ENCODE results near the gene DLX4.
A peak's percentile ranks its signal among the peaks of the same experiment; 100 is the strongest.

DLX4 gene

GRCh38 chr17:49994085-49995054 lies 25.4 kb downstream of the DLX4 start:
- no peak overlapping the region for H2BK15ac ChIP-seq (replicated peaks; ENCODE audit: low read depth)
- H3K27me3 ChIP-seq (ENCODE audit: insufficient read depth, low read length, poor library complexity), result peaks cover 48% of the 10 kb centered on the region
- WGBS (ENCODE audit: extremely low coverage, insufficient coverage, low lambda C conversion rate), result no CpG with 5 or more reads among the region's 50 CpGs
- no peak overlapping the region for H3K23ac ChIP-seq (ENCODE audit: low read length)
- no peak overlapping the region for H2AK5ac ChIP-seq (ENCODE audit: low read length)
- no peak overlapping the region for H3K4me3 ChIP-seq (ENCODE audit: low read length)
- H3K79me2 ChIP-seq (ENCODE audit: control insufficient read depth, insufficient read depth, low read length), result no peaks in the 10 kb centered on the region
- H3K4ac ChIP-seq (ENCODE audit: low read depth, low read length), result no peak overlapping the region
- no peak overlapping the region for H2BK120ac ChIP-seq (ENCODE audit: low read depth, low read length)
- H3K27ac ChIP-seq (ENCODE audit: low read depth, low read length), result no peak overlapping the region
- peak overlapping the region; percentile 55 for H3K4me2 ChIP-seq (ENCODE audit: low read length)
- H3K79me1 ChIP-seq (ENCODE audit: low read length), result no peaks in the 10 kb centered on the region
- peak overlapping the region; percentile 49 for H3K56ac ChIP-seq (ENCODE audit: low read length)
- peak; percentile 64 for DNase-seq
- no peaks in the 10 kb centered on the region for H3K36me3 ChIP-seq (ENCODE audit: control insufficient read depth, insufficient read depth, low read length)
- H2BK5ac ChIP-seq (ENCODE audit: low read length), result no peak overlapping the region
- H3K9ac ChIP-seq (ENCODE audit: low read length), result peak overlapping the region; percentile 33
- no peak overlapping the region for H4K8ac ChIP-seq (ENCODE audit: low read depth, low read length)
- H3K4me1 ChIP-seq (ENCODE audit: control insufficient read depth, low read depth, low read length), result peaks cover 3% of the 10 kb centered on the region
- H4K5ac ChIP-seq (ENCODE audit: low read length), result no peak overlapping the region
- no peak overlapping the region for H3K18ac ChIP-seq (ENCODE audit: low read length)

- WGBS (ENCODE audit: extremely low coverage, insufficient coverage, low lambda C conversion rate), result no CpG with 5 or more reads among the region's 29 CpGs
- no peak within 1 kb of the TSS for H3K4me3 ChIP-seq (ENCODE audit: low read length)
- no peaks in the 10 kb centered on the region for H3K79me2 ChIP-seq (ENCODE audit: control insufficient read depth, insufficient read depth, low read length)
Observed at GRCh38 chr17:49995055-49995738, 26.2 kb downstream of the DLX4 start, which contains the start of gene DLX3. Gene DLX3, minus strand, starts transcription at chr17:49995224. Its CDS starts 226 bp downstream, at chr17:49994998.

GRCh38 chr17:49996121-49996494 lies 27.1 kb downstream of the DLX4 start:
- H3K79me1 ChIP-seq (ENCODE audit: low read length), result no peaks in the 10 kb centered on the region
- peaks cover 3% of the 10 kb centered on the region for H3K4me1 ChIP-seq (ENCODE audit: control insufficient read depth, low read depth, low read length)
- H4K5ac ChIP-seq (ENCODE audit: low read length), result no peak overlapping the region
- H3K4me3 ChIP-seq (ENCODE audit: low read length), result no peak overlapping the region
- peak overlapping the region; percentile 81 for H3K23ac ChIP-seq (ENCODE audit: low read length)
- no peak overlapping the region for H3K4ac ChIP-seq (ENCODE audit: low read depth, low read length)
- DNase-seq, result no peak
- no peak overlapping the region for H3K4me2 ChIP-seq (ENCODE audit: low read length)
- no peak overlapping the region for H2AK5ac ChIP-seq (ENCODE audit: low read length)
- H4K8ac ChIP-seq (ENCODE audit: low read depth, low read length), result no peak overlapping the region
- H3K56ac ChIP-seq (ENCODE audit: low read length), result no peak overlapping the region
- no peak overlapping the region for H2BK15ac ChIP-seq (replicated peaks; ENCODE audit: low read depth)
- no peak overlapping the region for H3K27ac ChIP-seq (ENCODE audit: low read depth, low read length)
- no peak overlapping the region for H2BK5ac ChIP-seq (ENCODE audit: low read length)
- H3K9ac ChIP-seq (ENCODE audit: low read length), result no peak overlapping the region
- no peaks in the 10 kb centered on the region for H3K36me3 ChIP-seq (ENCODE audit: control insufficient read depth, insufficient read depth, low read length)
- H3K27me3 ChIP-seq (ENCODE audit: insufficient read depth, low read length, poor library complexity), result peaks cover 39% of the 10 kb centered on the region
- H3K79me2 ChIP-seq (ENCODE audit: control insufficient read depth, insufficient read depth, low read length), result no peaks in the 10 kb centered on the region
- H3K18ac ChIP-seq (ENCODE audit: low read length), result no peak overlapping the region
- no peak overlapping the region for H2BK120ac ChIP-seq (ENCODE audit: low read depth, low read length)
- no CpG with 5 or more reads among the region's 7 CpGs for WGBS (ENCODE audit: extremely low coverage, insufficient coverage, low lambda C conversion rate)

More at GRCh38 chr17:49995055-49995738, 26.2 kb downstream of the DLX4 start, which contains the start of gene DLX3:
- no peak within 1 kb of the TSS for H4K8ac ChIP-seq (ENCODE audit: low read depth, low read length)
- H3K56ac ChIP-seq (ENCODE audit: low read length), result peak within 1 kb of the TSS; percentile 49
- H2BK15ac ChIP-seq (replicated peaks; ENCODE audit: low read depth), result no peak within 1 kb of the TSS
- no peaks in the 10 kb centered on the region for H3K36me3 ChIP-seq (ENCODE audit: control insufficient read depth, insufficient read depth, low read length)
- H3K27ac ChIP-seq (ENCODE audit: low read depth, low read length), result no peak within 1 kb of the TSS
- DNase-seq, result peak; percentile 92
- no peak within 1 kb of the TSS for H2BK120ac ChIP-seq (ENCODE audit: low read depth, low read length)
- peaks cover 48% of the 10 kb centered on the region for H3K27me3 ChIP-seq (ENCODE audit: insufficient read depth, low read length, poor library complexity)
- no peak within 1 kb of the TSS for H3K4ac ChIP-seq (ENCODE audit: low read depth, low read length)
- no peaks in the 10 kb centered on the region for H3K79me1 ChIP-seq (ENCODE audit: low read length)
- H3K18ac ChIP-seq (ENCODE audit: low read length), result no peak within 1 kb of the TSS
- H3K9ac ChIP-seq (ENCODE audit: low read length), result peak within 1 kb of the TSS; percentile 33
- H2AK5ac ChIP-seq (ENCODE audit: low read length), result no peak within 1 kb of the TSS
- peak within 1 kb of the TSS; percentile 81 for H3K23ac ChIP-seq (ENCODE audit: low read length)
- H3K4me1 ChIP-seq (ENCODE audit: control insufficient read depth, low read depth, low read length), result peaks cover 3% of the 10 kb centered on the region
- H4K5ac ChIP-seq (ENCODE audit: low read length), result no peak within 1 kb of the TSS
- H2BK5ac ChIP-seq (ENCODE audit: low read length), result no peak within 1 kb of the TSS
- H3K4me2 ChIP-seq (ENCODE audit: low read length), result peak within 1 kb of the TSS; percentile 55

- Histone ChIP-seq H2AK5ac (ENCODE audit: low read length) (no peak overlapping the region), H3K79me2 (ENCODE audit: control insufficient read depth, insufficient read depth, low read length) (no peaks in the 10 kb centered on the region), H3K79me1 (ENCODE audit: low read length) (no peaks in the 10 kb centered on the region), H3K18ac (ENCODE audit: low read length) (no peak overlapping the region), H4K5ac (ENCODE audit: low read length) (no peak overlapping the region), H3K27ac (ENCODE audit: low read depth, low read length) (no peak overlapping the region), H3K36me3 (ENCODE audit: control insufficient read depth, insufficient read depth, low read length) (no peaks in the 10 kb centered on the region), H3K9ac (ENCODE audit: low read length) (peak overlapping the region; percentile 65), H3K23ac (ENCODE audit: low read length) (no peak overlapping the region), H2BK15ac (replicated peaks; ENCODE audit: low read depth) (no peak overlapping the region), H3K56ac (ENCODE audit: low read length) (peak overlapping the region; percentile 87), H3K4me2 (ENCODE audit: low read length) (peak overlapping the region; percentile 74), H3K4ac (ENCODE audit: low read depth, low read length) (no peak overlapping the region), H3K27me3 (ENCODE audit: insufficient read depth, low read length, poor library complexity) (peaks cover 34% of the 10 kb centered on the region), H2BK5ac (ENCODE audit: low read length) (no peak overlapping the region), H4K8ac (ENCODE audit: low read depth, low read length) (no peak overlapping the region), H3K4me1 (ENCODE audit: control insufficient read depth, low read depth, low read length) (peaks cover 3% of the 10 kb centered on the region), H3K4me3 (ENCODE audit: low read length) (peak overlapping the region; percentile 33), H2BK120ac (ENCODE audit: low read depth, low read length) (no peak overlapping the region)
- DNase-seq, result peak; percentile 40
- no CpG with 5 or more reads among the region's 58 CpGs for WGBS (ENCODE audit: extremely low coverage, insufficient coverage, low lambda C conversion rate)
Observed at GRCh38 chr17:49996495-49997300, 27.7 kb downstream of the DLX4 start.

- Histone ChIP-seq H3K79me1 (ENCODE audit: low read length) (no peaks in the 10 kb centered on the region), H3K27ac (ENCODE audit: low read depth, low read length) (no peak overlapping the region), H3K79me2 (ENCODE audit: control insufficient read depth, insufficient read depth, low read length) (no peaks in the 10 kb centered on the region), H3K4me2 (ENCODE audit: low read length) (no peak overlapping the region), H3K9ac (ENCODE audit: low read length) (no peak overlapping the region), H3K36me3 (ENCODE audit: control insufficient read depth, insufficient read depth, low read length) (no peaks in the 10 kb centered on the region), H3K4ac (ENCODE audit: low read depth, low read length) (no peak overlapping the region), H3K27me3 (ENCODE audit: insufficient read depth, low read length, poor library complexity) (peaks cover 28% of the 10 kb centered on the region), H4K8ac (ENCODE audit: low read depth, low read length) (no peak overlapping the region), H3K56ac (ENCODE audit: low read length) (no peak overlapping the region), H2BK15ac (replicated peaks; ENCODE audit: low read depth) (no peak overlapping the region), H2AK5ac (ENCODE audit: low read length) (no peak overlapping the region), H3K23ac (ENCODE audit: low read length) (no peak overlapping the region), H4K5ac (ENCODE audit: low read length) (no peak overlapping the region), H2BK120ac (ENCODE audit: low read depth, low read length) (no peak overlapping the region), H3K4me1 (ENCODE audit: control insufficient read depth, low read depth, low read length) (peaks cover 3% of the 10 kb centered on the region), H2BK5ac (ENCODE audit: low read length) (no peak overlapping the region), H3K4me3 (ENCODE audit: low read length) (no peak overlapping the region), H3K18ac (ENCODE audit: low read length) (no peak overlapping the region)
- WGBS (ENCODE audit: extremely low coverage, insufficient coverage, low lambda C conversion rate), result no CpG with 5 or more reads among the region's 6 CpGs
- no peak for DNase-seq
Observed at GRCh38 chr17:49997301-49997650, 28.3 kb downstream of the DLX4 start.

All from mesendoderm (in vitro differentiated cells).